Measurements from ENCODE around the gene LRRC51.

Gene LRRC51

GRCh38 chr11:72114570-72114969 lies 33.9 kb downstream of the LRRC51 start:
- Histone ChIP-seq H3K79me2 (ENCODE audit: insufficient read depth, low read length) (no peaks in the 10 kb centered on the region; the same call in 1 of the 2 replicates), H3K27ac (ENCODE audit: low read depth, low read length) (no peak overlapping the region), H3K4me3 (ENCODE audit: insufficient read depth, low read length, poor library complexity, severe bottlenecking) (no peak overlapping the region), H3K27me3 (ENCODE audit: low read length) (no peaks in the 10 kb centered on the region), H4K20me1 (ENCODE audit: low read depth, low read length) (no peaks in the 10 kb centered on the region), H3K36me3 (ENCODE audit: low read length) (no peaks in the 10 kb centered on the region), H3K9me2 (replicated peaks; ENCODE audit: insufficient read depth, low read length) (no peaks in the 10 kb centered on the region), H3K9me3 (ENCODE audit: insufficient read depth, low read length) (no peaks in the 10 kb centered on the region), H3K9ac (ENCODE audit: low read length) (no peak overlapping the region), H3F3A (ENCODE audit: insufficient read depth) (no peaks in the 10 kb centered on the region; the same call in 1 of the 2 replicates), H3K4me2 (ENCODE audit: low read depth, low read length, poor library complexity, severe bottlenecking) (no peak overlapping the region), H2AFZ (ENCODE audit: low read depth, low read length, severe bottlenecking) (no peak overlapping the region)
- TF ChIP-seq EZH2phosphoT487 (conservative IDR thresholded peaks at IDR 0.05; ENCODE audit: low read length) (no peak), CTCF (IDR thresholded peaks at IDR 0.05; ENCODE audit: insufficient read depth, low read length, poor library complexity, severe bottlenecking) (no peak)

GRCh38 chr11:72116019-72116755 lies 35.5 kb downstream of the LRRC51 start:
- no peak overlapping the region for H3K27ac ChIP-seq (ENCODE audit: low read depth, low read length)
- H3K4me2 ChIP-seq (ENCODE audit: low read depth, low read length, poor library complexity, severe bottlenecking), result no peak overlapping the region
- H3K9me2 ChIP-seq (replicated peaks; ENCODE audit: insufficient read depth, low read length), result no peaks in the 10 kb centered on the region
- no peaks in the 10 kb centered on the region for H3K9me3 ChIP-seq (ENCODE audit: insufficient read depth, low read length)
- no peak overlapping the region for H3K4me3 ChIP-seq (ENCODE audit: insufficient read depth, low read length, poor library complexity, severe bottlenecking)
- H3K27me3 ChIP-seq (ENCODE audit: low read length), result no peaks in the 10 kb centered on the region
- TF ChIP-seq EZH2phosphoT487 (conservative IDR thresholded peaks at IDR 0.05; ENCODE audit: low read length) (no peak), CTCF (IDR thresholded peaks at IDR 0.05; ENCODE audit: insufficient read depth, low read length, poor library complexity, severe bottlenecking) (no peak)
- no peaks in the 10 kb centered on the region for H3K36me3 ChIP-seq (ENCODE audit: low read length)
- no peaks in the 10 kb centered on the region; the same call in 1 of the 2 replicates for H3F3A ChIP-seq (ENCODE audit: insufficient read depth)
- H3K9ac ChIP-seq (ENCODE audit: low read length), result no peak overlapping the region
- no peaks in the 10 kb centered on the region; the same call in 1 of the 2 replicates for H3K79me2 ChIP-seq (ENCODE audit: insufficient read depth, low read length)
- H4K20me1 ChIP-seq (ENCODE audit: low read depth, low read length), result no peaks in the 10 kb centered on the region
- no peak overlapping the region for H2AFZ ChIP-seq (ENCODE audit: low read depth, low read length, severe bottlenecking)

- Histone ChIP-seq H3K9me3 (ENCODE audit: insufficient read depth, low read length) (peaks cover 8% of the 10 kb centered on the region; the same call in 1 of the 2 replicates), H3K4me2 (ENCODE audit: low read depth, low read length, poor library complexity, severe bottlenecking) (no peak overlapping the region), H3K36me3 (ENCODE audit: low read length) (no peaks in the 10 kb centered on the region), H3K4me3 (ENCODE audit: insufficient read depth, low read length, poor library complexity, severe bottlenecking) (no peak overlapping the region), H4K20me1 (ENCODE audit: low read depth, low read length) (no peaks in the 10 kb centered on the region), H3K79me2 (ENCODE audit: insufficient read depth, low read length) (no peaks in the 10 kb centered on the region), H3K9ac (ENCODE audit: low read length) (no peak overlapping the region), H3K27me3 (ENCODE audit: low read length) (no peaks in the 10 kb centered on the region), H3K9me2 (replicated peaks; ENCODE audit: insufficient read depth, low read length) (no peaks in the 10 kb centered on the region), H3K27ac (ENCODE audit: low read depth, low read length) (no peak overlapping the region), H2AFZ (ENCODE audit: low read depth, low read length, severe bottlenecking) (no peak overlapping the region), H3F3A (ENCODE audit: insufficient read depth) (no peaks in the 10 kb centered on the region; the same call in 1 of the 2 replicates)
- no peak for TF ChIP-seq CTCF (IDR thresholded peaks at IDR 0.05; ENCODE audit: insufficient read depth, low read length, poor library complexity, severe bottlenecking)
- no peak for TF ChIP-seq EZH2phosphoT487 (conservative IDR thresholded peaks at IDR 0.05; ENCODE audit: low read length)
These were observed 38.5 kb downstream of the LRRC51 start for GRCh38 chr11:72119198-72119597.

All from SU-DHL-6 (cell line).